Neural progenitor cell (in vitro differentiated cells): ENCODE data around the gene SRRM4. TPM values are rescaled to one million over a fixed set of nuclear protein-coding genes. Genes with fewer than 3 reads are reported as not detected.

Experiments used
- DNase-seq: peaks from one replicate; pipeline ENCODE4 v3.0.0-alpha.2; 2016; ENCODE audit warnings: low spot score
- H2AFZ ChIP-seq: fragments of 200-600 bp; sonication (generic); replicated peaks from 2 replicates; pipeline ENCODE4 v1.6.1; 2016; ENCODE audit warnings: antibody characterized with exemption
- H3F3A ChIP-seq: fragments of 200-600 bp; sonication (generic); 2 replicates; pipeline ENCODE4 v1.6.1; 2016; ENCODE audit warnings: antibody characterized with exemption, low read depth
- H3K27ac ChIP-seq: fragments of 200-600 bp; sonication (generic); 2 replicates; pipeline ENCODE4 v1.5.1; 2016; ENCODE audit warnings: mild to moderate bottlenecking
- H3K27me3 ChIP-seq: fragments of 200-600 bp; sonication (generic); 2 replicates; pipeline ENCODE4 v1.6.1; 2016; ENCODE audit warnings: mild to moderate bottlenecking, moderate library complexity
- H3K36me3 ChIP-seq: fragments of 200-600 bp; sonication (generic); 2 replicates; pipeline ENCODE4 v1.5.1; 2016
- H3K4me1 ChIP-seq: fragments of 200-600 bp; sonication (generic); 2 replicates; pipeline ENCODE4 v1.6.1; 2016; ENCODE audit warnings: mixed run types
- H3K4me2 ChIP-seq: fragments of 200-600 bp; sonication (generic); 2 replicates; pipeline ENCODE4 v1.6.1; 2016
- H3K4me3 ChIP-seq: fragments of 200-600 bp; sonication (generic); 2 replicates; pipeline ENCODE4 v1.5.1; 2016
- H3K79me2 ChIP-seq: fragments of 200-600 bp; sonication (generic); 2 replicates; pipeline ENCODE4 v1.6.1; 2016; ENCODE audit warnings: low read depth
- H3K9ac ChIP-seq: fragments of 200-600 bp; sonication (generic); 2 replicates; pipeline ENCODE4 v1.6.1; 2016
- H3K9me3 ChIP-seq: fragments of 200-600 bp; sonication (generic); 2 replicates; pipeline ENCODE4 v1.5.1; 2016; ENCODE audit warnings: low read depth
- H4K20me1 ChIP-seq: fragments of 200-600 bp; sonication (generic); 2 replicates; pipeline ENCODE4 v1.6.1; 2016; ENCODE audit warnings: low read depth
- H3K27ac Mint-ChIP-seq: 3 replicates; pipeline ENCODE4 v1.8.0; 2021; ENCODE audit warnings: mixed read lengths
- H3K27me3 Mint-ChIP-seq: 2 replicates; pipeline ENCODE4 v1.8.0; 2022; ENCODE audit warnings: low read depth, mild to moderate bottlenecking, inconsistent platforms, moderate library complexity, mixed read lengths; ENCODE audit not compliant: insufficient read depth
- H3K36me3 Mint-ChIP-seq: 3 replicates; pipeline ENCODE4 v1.8.0; 2021; ENCODE audit warnings: mixed read lengths
- H3K4me1 Mint-ChIP-seq: 3 replicates; pipeline ENCODE4 v1.8.0; 2021; ENCODE audit warnings: mixed read lengths
- H3K4me3 Mint-ChIP-seq: 3 replicates; pipeline ENCODE4 v1.8.0; 2021; ENCODE audit warnings: mild to moderate bottlenecking, moderate library complexity, mixed read lengths
- H3K9me3 Mint-ChIP-seq: 3 replicates; pipeline ENCODE4 v1.8.0; 2020; ENCODE audit warnings: mixed read lengths
- EZH2 ChIP-seq: fragments of 200-600 bp; sonication (generic); IDR thresholded peaks from 2 replicates; pipeline ENCODE4 v1.6.1; 2017; ENCODE audit warnings: antibody characterized with exemption, mild to moderate bottlenecking, moderate library complexity
- EZH2phosphoT487 ChIP-seq: fragments of 200-600 bp; sonication (generic); IDR thresholded peaks from 2 replicates; pipeline ENCODE4 v1.6.1; 2017; ENCODE audit warnings: antibody characterized with exemption
- total RNA-seq: library from RNA; depleted of rRNA; stranded (reverse); fragments of >200 nt; gene quantifications from 2 replicates; pipeline ENCODE4 v1.2.3, GENCODE V29; 2015; ENCODE audit warnings: low replicate concordance
- TF ChIP-seq, protein P1 (sequence below): fragments of 200-600 bp; sonication (generic); IDR thresholded peaks from 2 replicates; pipeline ENCODE4 v1.5.1; 2017; ENCODE audit warnings: antibody characterized with exemption, mild to moderate bottlenecking

The SRRM4 gene
- total RNA-seq, 1 donor from 2014 or later: 0.07 TPM

DNA sequence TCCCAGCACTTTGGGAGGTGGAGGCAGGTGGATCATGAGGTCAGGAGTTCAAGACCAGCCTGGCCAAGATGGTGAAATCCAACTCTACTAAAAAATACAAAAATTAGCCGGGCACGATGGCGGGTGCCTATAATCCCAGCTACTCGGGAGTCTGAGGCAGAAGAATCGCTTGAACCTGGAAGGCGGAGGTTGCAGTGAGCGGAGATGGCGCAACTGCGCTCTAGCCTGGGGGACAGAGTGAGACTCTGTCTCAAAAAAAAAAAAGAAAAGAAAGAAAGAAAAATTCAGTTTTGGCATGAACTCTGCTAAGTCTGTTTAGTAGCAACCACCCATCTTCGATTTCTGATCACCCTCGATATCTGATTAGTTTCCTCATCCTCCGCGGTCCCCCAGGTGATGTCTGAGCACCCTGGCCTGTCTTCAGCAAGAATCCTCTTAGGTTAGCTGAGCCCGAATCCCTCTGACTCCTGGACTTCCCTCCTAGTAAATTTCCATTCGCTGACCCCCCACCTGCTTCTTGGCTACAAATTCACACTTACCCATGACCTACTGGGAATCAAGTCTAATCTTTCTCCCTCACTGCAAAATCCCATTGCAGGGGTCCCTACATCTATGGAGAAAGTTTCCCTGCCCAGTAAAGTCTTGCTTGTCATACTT is 196.5 kb downstream of the SRRM4 start:
- Histone ChIP-seq H3K27me3 (peaks cover 20% of the 10 kb centered on the region), H2AFZ (no peak overlapping the region), H3K79me2 (no peaks in the 10 kb centered on the region), H3K9ac (no peak overlapping the region), H3K9me3 (no peaks in the 10 kb centered on the region), H3K4me3 (no peak overlapping the region), H4K20me1 (no peaks in the 10 kb centered on the region), H3F3A (no peaks in the 10 kb centered on the region), H3K4me2 (no peak overlapping the region), H3K27ac (no peak overlapping the region), H3K4me1 (peaks cover 21% of the 10 kb centered on the region), H3K36me3 (no peaks in the 10 kb centered on the region)
- Mint-ChIP-seq H3K36me3 (no peaks in the 10 kb centered on the region), H3K27me3 (peaks cover 23% of the 10 kb centered on the region), H3K27ac (peak overlapping the region; percentile 95), H3K4me1 (peaks cover 42% of the 10 kb centered on the region), H3K4me3 (no peak overlapping the region), H3K9me3 (no peaks in the 10 kb centered on the region)
- DNase-seq: no peak
- no peak for TF ChIP-seq EZH2
- no peak for TF ChIP-seq EZH2phosphoT487
- TF ChIP-seq, protein P1, sequence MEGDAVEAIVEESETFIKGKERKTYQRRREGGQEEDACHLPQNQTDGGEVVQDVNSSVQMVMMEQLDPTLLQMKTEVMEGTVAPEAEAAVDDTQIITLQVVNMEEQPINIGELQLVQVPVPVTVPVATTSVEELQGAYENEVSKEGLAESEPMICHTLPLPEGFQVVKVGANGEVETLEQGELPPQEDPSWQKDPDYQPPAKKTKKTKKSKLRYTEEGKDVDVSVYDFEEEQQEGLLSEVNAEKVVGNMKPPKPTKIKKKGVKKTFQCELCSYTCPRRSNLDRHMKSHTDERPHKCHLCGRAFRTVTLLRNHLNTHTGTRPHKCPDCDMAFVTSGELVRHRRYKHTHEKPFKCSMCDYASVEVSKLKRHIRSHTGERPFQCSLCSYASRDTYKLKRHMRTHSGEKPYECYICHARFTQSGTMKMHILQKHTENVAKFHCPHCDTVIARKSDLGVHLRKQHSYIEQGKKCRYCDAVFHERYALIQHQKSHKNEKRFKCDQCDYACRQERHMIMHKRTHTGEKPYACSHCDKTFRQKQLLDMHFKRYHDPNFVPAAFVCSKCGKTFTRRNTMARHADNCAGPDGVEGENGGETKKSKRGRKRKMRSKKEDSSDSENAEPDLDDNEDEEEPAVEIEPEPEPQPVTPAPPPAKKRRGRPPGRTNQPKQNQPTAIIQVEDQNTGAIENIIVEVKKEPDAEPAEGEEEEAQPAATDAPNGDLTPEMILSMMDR: no peak

DNA sequence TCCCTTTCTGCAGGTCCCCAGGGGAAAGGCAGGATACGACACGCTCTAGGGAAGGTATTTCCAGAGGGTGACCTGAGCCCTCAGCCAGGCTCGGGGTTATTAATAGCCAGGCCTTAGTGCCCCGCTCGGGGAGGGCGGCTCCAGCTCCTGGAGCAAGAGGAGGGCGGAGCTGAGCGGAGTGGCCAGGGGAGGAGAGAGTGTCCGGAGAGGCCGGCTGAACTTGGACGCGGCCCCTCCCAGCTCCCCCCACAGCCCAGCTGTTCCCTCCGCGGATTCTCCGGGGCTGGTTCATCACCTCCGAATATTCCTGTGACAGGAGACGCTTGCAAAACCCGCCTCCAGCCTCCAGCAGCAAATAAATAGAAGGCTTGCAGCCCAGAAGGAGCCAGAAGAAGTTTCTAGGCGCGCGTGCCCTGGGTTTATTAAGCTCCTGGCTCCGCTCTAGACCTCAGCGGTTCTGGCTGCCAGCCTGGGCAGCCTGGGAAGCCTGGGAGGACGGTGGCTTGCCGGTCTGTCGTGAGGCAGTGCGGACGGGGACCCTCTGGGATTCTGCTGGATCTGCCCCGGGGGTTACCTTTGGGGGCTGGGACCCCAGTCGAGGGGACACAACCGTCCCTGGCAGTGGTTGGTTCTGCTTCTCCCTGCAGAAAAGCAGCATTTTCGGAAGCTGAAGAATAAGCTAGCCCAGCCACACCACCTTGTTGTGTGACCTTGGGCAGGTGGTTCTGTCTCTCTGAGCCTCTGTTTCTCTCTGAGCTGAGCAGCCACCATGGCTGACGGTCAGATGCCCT is 197.4 kb downstream of the SRRM4 start, which contains the start of gene HSPB8:
TSS of gene HSPB8 (plus strand) at position 388 of the 791 bp plus-strand sequence. CDS start at position 770, 382 bp downstream.
- H3K36me3 Mint-ChIP-seq: no peaks in the 10 kb centered on the region
- Histone ChIP-seq H3K27me3 (peaks cover 20% of the 10 kb centered on the region), H4K20me1 (no peaks in the 10 kb centered on the region), H3F3A (no peaks in the 10 kb centered on the region), H3K4me1 (peaks cover 12% of the 10 kb centered on the region), H3K4me3 (peak within 1 kb of the TSS; percentile 12), H3K36me3 (no peaks in the 10 kb centered on the region), H2AFZ (peak within 1 kb of the TSS; percentile 13), H3K9me3 (no peaks in the 10 kb centered on the region), H3K4me2 (peak within 1 kb of the TSS; percentile 63), H3K27ac (no peak within 1 kb of the TSS), H3K9ac (no peak within 1 kb of the TSS), H3K79me2 (no peaks in the 10 kb centered on the region)
- no peaks in the 10 kb centered on the region for H3K9me3 Mint-ChIP-seq
- peak within 1 kb of the TSS; percentile 65 for H3K4me3 Mint-ChIP-seq
- H3K27ac Mint-ChIP-seq: peak within 1 kb of the TSS; percentile 95
- H3K27me3 Mint-ChIP-seq: peaks cover 16% of the 10 kb centered on the region
- peaks cover 35% of the 10 kb centered on the region for H3K4me1 Mint-ChIP-seq
- TF ChIP-seq, protein P1: no peak
- TF ChIP-seq EZH2 (no peak), EZH2phosphoT487 (no peak)
- DNase-seq: peak; percentile 47

DNA sequence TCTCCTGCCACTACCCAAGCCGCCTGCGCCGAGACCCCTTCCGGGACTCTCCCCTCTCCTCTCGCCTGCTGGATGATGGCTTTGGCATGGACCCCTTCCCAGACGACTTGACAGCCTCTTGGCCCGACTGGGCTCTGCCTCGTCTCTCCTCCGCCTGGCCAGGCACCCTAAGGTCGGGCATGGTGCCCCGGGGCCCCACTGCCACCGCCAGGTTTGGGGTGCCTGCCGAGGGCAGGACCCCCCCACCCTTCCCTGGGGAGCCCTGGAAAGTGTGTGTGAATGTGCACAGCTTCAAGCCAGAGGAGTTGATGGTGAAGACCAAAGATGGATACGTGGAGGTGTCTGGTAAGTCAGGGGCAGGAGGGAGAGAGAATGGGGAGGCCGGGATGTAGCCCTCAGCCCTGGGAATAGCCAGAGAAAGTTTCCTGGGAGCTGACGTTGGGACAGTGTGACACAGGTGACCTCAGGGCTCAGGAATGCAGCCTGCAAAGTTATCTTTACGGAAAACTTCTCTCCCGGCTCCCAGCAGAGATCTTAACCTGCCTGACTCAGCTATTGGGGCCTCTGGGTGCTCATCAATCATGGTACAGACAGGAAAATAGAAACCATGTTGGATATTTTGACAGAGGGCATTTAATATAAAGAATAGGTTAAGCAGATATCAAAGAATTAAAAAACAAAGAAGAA is 198.1 kb downstream of the SRRM4 start:
- Mint-ChIP-seq H3K27me3 (peaks cover 13% of the 10 kb centered on the region), H3K4me3 (peak overlapping the region; percentile 58), H3K27ac (no peak overlapping the region)

More for the DNA sequence above, 198.1 kb downstream of the SRRM4 start:
- no peaks in the 10 kb centered on the region for H3K79me2 ChIP-seq
- H3K27ac ChIP-seq: no peak overlapping the region
- H3K36me3 ChIP-seq: no peaks in the 10 kb centered on the region
- H2AFZ ChIP-seq: no peak overlapping the region
- H3K4me1 ChIP-seq: peaks cover 6% of the 10 kb centered on the region
- H3K4me2 ChIP-seq: no peak overlapping the region
- no peaks in the 10 kb centered on the region for H3K36me3 Mint-ChIP-seq
- no peak overlapping the region for H3K4me3 ChIP-seq
- no peaks in the 10 kb centered on the region for H4K20me1 ChIP-seq
- no peaks in the 10 kb centered on the region for H3K9me3 ChIP-seq
- H3F3A ChIP-seq: no peaks in the 10 kb centered on the region
- TF ChIP-seq EZH2 (no peak), EZH2phosphoT487 (no peak)
- TF ChIP-seq, protein P1: no peak
- peak; percentile 47 for DNase-seq
- peaks cover 20% of the 10 kb centered on the region for H3K27me3 ChIP-seq
- peaks cover 31% of the 10 kb centered on the region for H3K4me1 Mint-ChIP-seq
- H3K9ac ChIP-seq: no peak overlapping the region
- no peaks in the 10 kb centered on the region for H3K9me3 Mint-ChIP-seq
